Lower leg skin (tissue), 3 donors: ENCODE results near the gene PPARG.
"Not testable (repeated sequence)": the region's sequence is repeated elsewhere in the genome, so short reads cannot be mapped to it uniquely, and the experiment has no call there.

Experiments used
- POLR2A ChIP-seq, 2 donors: fragments of 450-650 bp; IDR thresholded peaks; one replicate each; pipeline ENCODE4 v1.6.1; 2016 to 2017; ENCODE audit warnings: antibody characterized with exemption in 2 of 2, mild to moderate bottlenecking in 1 of 2, moderate library complexity in 1 of 2
- TF ChIP-seq, protein P1 (sequence below), 3 donors: fragments of 450-650 bp; IDR thresholded peaks; one replicate each; pipeline ENCODE4 v1.5.1; 2016; ENCODE audit warnings: antibody characterized with exemption in 3 of 3, mild to moderate bottlenecking in 3 of 3, moderate library complexity in 2 of 3

DNA sequence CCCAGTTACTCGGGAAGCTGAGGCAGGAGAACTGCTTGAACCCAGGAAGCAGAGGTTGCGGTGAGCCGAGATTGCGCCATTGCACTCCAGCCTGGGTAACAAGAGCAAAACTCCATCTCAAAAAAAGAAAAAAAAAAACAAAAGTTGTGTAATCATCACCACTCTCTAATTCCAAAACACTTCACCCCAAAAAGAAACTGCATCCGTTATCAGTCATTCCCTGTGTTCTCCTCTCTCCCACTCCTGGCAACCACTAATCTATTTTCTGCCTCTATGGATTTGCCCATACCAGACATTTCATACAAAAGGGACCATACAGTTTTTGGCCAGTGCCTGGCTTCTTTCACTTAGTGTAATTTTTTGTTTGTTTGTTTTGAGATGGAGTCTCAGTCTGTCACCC is 12.0 kb upstream of the PPARG start:
- TF ChIP-seq, protein P1, sequence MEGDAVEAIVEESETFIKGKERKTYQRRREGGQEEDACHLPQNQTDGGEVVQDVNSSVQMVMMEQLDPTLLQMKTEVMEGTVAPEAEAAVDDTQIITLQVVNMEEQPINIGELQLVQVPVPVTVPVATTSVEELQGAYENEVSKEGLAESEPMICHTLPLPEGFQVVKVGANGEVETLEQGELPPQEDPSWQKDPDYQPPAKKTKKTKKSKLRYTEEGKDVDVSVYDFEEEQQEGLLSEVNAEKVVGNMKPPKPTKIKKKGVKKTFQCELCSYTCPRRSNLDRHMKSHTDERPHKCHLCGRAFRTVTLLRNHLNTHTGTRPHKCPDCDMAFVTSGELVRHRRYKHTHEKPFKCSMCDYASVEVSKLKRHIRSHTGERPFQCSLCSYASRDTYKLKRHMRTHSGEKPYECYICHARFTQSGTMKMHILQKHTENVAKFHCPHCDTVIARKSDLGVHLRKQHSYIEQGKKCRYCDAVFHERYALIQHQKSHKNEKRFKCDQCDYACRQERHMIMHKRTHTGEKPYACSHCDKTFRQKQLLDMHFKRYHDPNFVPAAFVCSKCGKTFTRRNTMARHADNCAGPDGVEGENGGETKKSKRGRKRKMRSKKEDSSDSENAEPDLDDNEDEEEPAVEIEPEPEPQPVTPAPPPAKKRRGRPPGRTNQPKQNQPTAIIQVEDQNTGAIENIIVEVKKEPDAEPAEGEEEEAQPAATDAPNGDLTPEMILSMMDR (IDR thresholded peaks at IDR 0.05): not testable (repeated sequence)
- TF ChIP-seq POLR2A (IDR thresholded peaks at IDR 0.05): not testable (repeated sequence)
